Ishikawa (cell line): ENCODE measurements around the gene SEC24D.

Experiments used
- CEBPB ChIP-seq: IDR thresholded peaks from 2 replicates; pipeline ENCODE4 v1.6.1; 2012
- CREB1 ChIP-seq: IDR thresholded peaks from 2 replicates; pipeline ENCODE4 v1.6.1; 2012; ENCODE audit warnings: low read depth
- EGR1 ChIP-seq: IDR thresholded peaks from 2 replicates; pipeline ENCODE4 v1.6.1; 2012
- EP300 ChIP-seq: IDR thresholded peaks from 2 replicates; pipeline ENCODE4 v1.6.1; 2012; ENCODE audit warnings: borderline replicate concordance
- FOXM1 ChIP-seq: IDR thresholded peaks from 2 replicates; pipeline ENCODE4 v1.6.1; 2012; ENCODE audit warnings: low read depth, borderline replicate concordance
- NFIC ChIP-seq: IDR thresholded peaks from 2 replicates; pipeline ENCODE4 v1.6.1; 2012
- RAD21 ChIP-seq: IDR thresholded peaks from 2 replicates; pipeline ENCODE4 v1.6.1; 2012; ENCODE audit warnings: low read depth
- TAF1 ChIP-seq: IDR thresholded peaks from 2 replicates; pipeline ENCODE4 v1.6.1; 2012; ENCODE audit warnings: low read depth, mild to moderate bottlenecking
- TCF12 ChIP-seq: IDR thresholded peaks from 2 replicates; pipeline ENCODE4 v1.6.1; 2012; ENCODE audit warnings: low read depth
- TEAD4 ChIP-seq: IDR thresholded peaks from 2 replicates; pipeline ENCODE4 v1.6.1; 2012
- YY1 ChIP-seq: IDR thresholded peaks from 2 replicates; pipeline ENCODE4 v1.6.1; 2012; ENCODE audit warnings: low read depth
- ZBTB7A ChIP-seq: IDR thresholded peaks from 2 replicates; pipeline ENCODE4 v1.6.1; 2012; ENCODE audit warnings: low read depth
- TF ChIP-seq, protein P1 (sequence below): IDR thresholded peaks from 2 replicates; pipeline ENCODE4 v1.6.1; 2012
- TF ChIP-seq, protein P2 (sequence below): IDR thresholded peaks from 2 replicates; pipeline ENCODE4 v1.6.1; 2012; ENCODE audit warnings: low read depth, mild to moderate bottlenecking
- TF ChIP-seq, protein P3 (sequence below): IDR thresholded peaks from 2 replicates; pipeline ENCODE4 v1.6.1; 2012

Gene SEC24D

DNA sequence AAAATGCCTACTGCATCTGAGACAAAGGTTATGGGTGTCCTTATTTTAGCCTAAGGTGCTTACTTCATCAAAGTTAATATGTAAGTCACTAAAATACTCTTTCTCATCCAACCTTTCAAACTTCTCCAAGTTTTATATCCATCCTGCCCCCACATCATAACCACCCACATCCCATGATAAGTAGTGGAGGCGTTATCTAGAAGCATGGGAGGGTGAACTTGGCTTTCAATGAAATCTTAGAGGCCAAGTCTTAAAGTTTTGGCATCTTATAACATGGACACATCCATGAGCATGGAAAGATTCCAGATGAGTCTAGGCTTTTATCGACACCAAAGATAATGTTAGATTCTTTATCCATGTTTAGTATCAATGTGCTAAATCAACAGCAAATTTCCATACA, 22.9 kb upstream of the SEC24D start:
- no peak for TF ChIP-seq YY1
- TF ChIP-seq, protein P1, sequence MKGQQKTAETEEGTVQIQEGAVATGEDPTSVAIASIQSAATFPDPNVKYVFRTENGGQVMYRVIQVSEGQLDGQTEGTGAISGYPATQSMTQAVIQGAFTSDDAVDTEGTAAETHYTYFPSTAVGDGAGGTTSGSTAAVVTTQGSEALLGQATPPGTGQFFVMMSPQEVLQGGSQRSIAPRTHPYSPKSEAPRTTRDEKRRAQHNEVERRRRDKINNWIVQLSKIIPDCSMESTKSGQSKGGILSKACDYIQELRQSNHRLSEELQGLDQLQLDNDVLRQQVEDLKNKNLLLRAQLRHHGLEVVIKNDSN, result no peak
- no peak for TF ChIP-seq TAF1
- TF ChIP-seq, protein P2, sequence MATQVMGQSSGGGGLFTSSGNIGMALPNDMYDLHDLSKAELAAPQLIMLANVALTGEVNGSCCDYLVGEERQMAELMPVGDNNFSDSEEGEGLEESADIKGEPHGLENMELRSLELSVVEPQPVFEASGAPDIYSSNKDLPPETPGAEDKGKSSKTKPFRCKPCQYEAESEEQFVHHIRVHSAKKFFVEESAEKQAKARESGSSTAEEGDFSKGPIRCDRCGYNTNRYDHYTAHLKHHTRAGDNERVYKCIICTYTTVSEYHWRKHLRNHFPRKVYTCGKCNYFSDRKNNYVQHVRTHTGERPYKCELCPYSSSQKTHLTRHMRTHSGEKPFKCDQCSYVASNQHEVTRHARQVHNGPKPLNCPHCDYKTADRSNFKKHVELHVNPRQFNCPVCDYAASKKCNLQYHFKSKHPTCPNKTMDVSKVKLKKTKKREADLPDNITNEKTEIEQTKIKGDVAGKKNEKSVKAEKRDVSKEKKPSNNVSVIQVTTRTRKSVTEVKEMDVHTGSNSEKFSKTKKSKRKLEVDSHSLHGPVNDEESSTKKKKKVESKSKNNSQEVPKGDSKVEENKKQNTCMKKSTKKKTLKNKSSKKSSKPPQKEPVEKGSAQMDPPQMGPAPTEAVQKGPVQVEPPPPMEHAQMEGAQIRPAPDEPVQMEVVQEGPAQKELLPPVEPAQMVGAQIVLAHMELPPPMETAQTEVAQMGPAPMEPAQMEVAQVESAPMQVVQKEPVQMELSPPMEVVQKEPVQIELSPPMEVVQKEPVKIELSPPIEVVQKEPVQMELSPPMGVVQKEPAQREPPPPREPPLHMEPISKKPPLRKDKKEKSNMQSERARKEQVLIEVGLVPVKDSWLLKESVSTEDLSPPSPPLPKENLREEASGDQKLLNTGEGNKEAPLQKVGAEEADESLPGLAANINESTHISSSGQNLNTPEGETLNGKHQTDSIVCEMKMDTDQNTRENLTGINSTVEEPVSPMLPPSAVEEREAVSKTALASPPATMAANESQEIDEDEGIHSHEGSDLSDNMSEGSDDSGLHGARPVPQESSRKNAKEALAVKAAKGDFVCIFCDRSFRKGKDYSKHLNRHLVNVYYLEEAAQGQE, result no peak
- TF ChIP-seq TEAD4, result no peak
- no peak for TF ChIP-seq ZBTB7A
- TF ChIP-seq FOXM1, result no peak
- TF ChIP-seq EGR1, result no peak
- no peak for TF ChIP-seq CEBPB
- TF ChIP-seq RAD21, result no peak
- TF ChIP-seq, protein P3, sequence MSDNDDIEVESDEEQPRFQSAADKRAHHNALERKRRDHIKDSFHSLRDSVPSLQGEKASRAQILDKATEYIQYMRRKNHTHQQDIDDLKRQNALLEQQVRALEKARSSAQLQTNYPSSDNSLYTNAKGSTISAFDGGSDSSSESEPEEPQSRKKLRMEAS, result no peak
- no peak for TF ChIP-seq CREB1
- TF ChIP-seq NFIC, result no peak
- TF ChIP-seq TCF12, result no peak
- no peak for TF ChIP-seq EP300

GRCh38 chr4:118857760-118858159, 21.8 kb upstream of the SEC24D start:
- TF ChIP-seq, protein P2, result no peak
- no peak for TF ChIP-seq CEBPB
- TF ChIP-seq, protein P3, result no peak
- TF ChIP-seq FOXM1, result no peak
- no peak for TF ChIP-seq EGR1
- TF ChIP-seq YY1, result no peak
- TF ChIP-seq ZBTB7A, result no peak
- TF ChIP-seq, protein P1, result no peak
- TF ChIP-seq EP300, result no peak
- no peak for TF ChIP-seq NFIC
- no peak for TF ChIP-seq TAF1

DNA sequence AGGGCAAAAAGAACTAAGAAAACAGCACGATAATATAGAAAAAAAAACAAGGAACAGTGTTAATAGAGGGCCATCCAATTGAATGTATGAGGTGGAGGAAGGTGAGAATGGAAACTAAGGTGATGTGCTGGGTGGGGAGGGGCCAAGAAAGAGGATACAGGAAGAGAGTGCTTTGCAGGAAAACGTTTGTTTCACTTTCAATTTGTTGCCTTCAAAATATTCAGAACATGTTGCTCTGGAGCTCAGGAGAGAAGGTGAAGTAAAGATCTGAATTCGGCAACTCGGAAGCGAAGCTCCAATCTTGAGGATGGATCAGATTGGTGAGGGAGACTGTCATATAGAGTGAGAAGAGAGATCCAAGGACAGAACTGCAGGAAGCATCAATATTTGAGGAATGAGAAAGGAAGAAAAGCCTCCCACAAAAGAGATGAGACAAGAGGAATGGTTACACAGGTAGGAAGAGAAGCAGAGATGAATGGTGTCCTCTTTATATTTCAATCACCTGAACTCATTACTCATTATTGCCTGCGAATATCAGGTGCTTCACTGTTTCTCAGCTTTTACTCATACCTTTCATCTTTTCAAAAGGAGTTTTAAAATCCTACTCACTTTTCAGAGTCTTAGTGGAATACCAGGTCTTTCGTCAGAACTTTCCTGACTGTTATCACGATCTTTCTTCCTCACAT, 14.7 kb upstream of the SEC24D start:
- TF ChIP-seq NFIC (no peak), CEBPB (no peak), EGR1 (no peak), TEAD4 (no peak), ZBTB7A (no peak), EP300 (no peak), TAF1 (no peak), TCF12 (no peak), FOXM1 (no peak), CREB1 (no peak), RAD21 (no peak), YY1 (no peak)
- TF ChIP-seq, protein P1, result no peak
- TF ChIP-seq, protein P2, result no peak
- TF ChIP-seq, protein P3, result no peak
